Kidney (tissue), 14 donors: Measurements from ENCODE around the gene C2CD4D. TPM values are rescaled to one million over a fixed set of nuclear protein-coding genes. Genes with fewer than 3 reads are reported as not detected.
"Not testable (repeated sequence)": the region's sequence is repeated elsewhere in the genome, so short reads cannot be mapped to it uniquely, and the experiment has no call there.

Experiments used
- DNase-seq, 5 donors: peaks; one replicate each; pipeline ENCODE4 v3.0.0-alpha.2; 2013 to 2020
- FAIRE-seq: peaks from 2 replicates; lab custom pipeline; 2012; peaks lifted over from hg19 to GRCh38; lab: Jason Lieb, UNC
- H3K27ac ChIP-seq, 2 donors: one replicate each; pipeline ENCODE4 v1.7.0; 2013; ENCODE audit warnings: low read depth in 2 of 2, low read length in 2 of 2, inconsistent platforms in 1 of 2
- H3K27me3 ChIP-seq: one replicate; pipeline ENCODE4 v1.7.1; 2013; ENCODE audit warnings: low read length, inconsistent platforms; ENCODE audit not compliant: control insufficient read depth, insufficient read depth
- H3K36me3 ChIP-seq, 3 donors: one replicate each; pipeline versions ENCODE4 v1.7.0 to v1.7.1; 2013; ENCODE audit warnings: low read length in 3 of 3, control low read depth in 1 of 3, inconsistent platforms in 1 of 3; ENCODE audit not compliant: insufficient read depth in 3 of 3, control insufficient read depth in 2 of 3
- H3K4me1 ChIP-seq, 3 donors: one replicate each; pipeline versions ENCODE4 v1.7.0 to v1.7.1; 2013; ENCODE audit warnings: low read length in 3 of 3, inconsistent platforms in 1 of 3, low read depth in 1 of 3; ENCODE audit not compliant: control insufficient read depth in 2 of 3, insufficient read depth in 2 of 3
- H3K4me3 ChIP-seq, 3 donors: one replicate each; pipeline versions ENCODE4 v1.7.0 to v1.8.1; 2013; ENCODE audit warnings: low read length in 3 of 3, control low read depth in 1 of 3, inconsistent platforms in 1 of 3
- H3K9ac ChIP-seq, 3 donors: one replicate each; pipeline versions ENCODE4 v1.7.0 to v1.7.1; 2013; ENCODE audit warnings: low read length in 3 of 3, control low read depth in 1 of 3, inconsistent platforms in 1 of 3
- H3K9me3 ChIP-seq, 3 donors: one replicate each; pipeline versions ENCODE4 v1.7.0 to v1.7.1; 2013; ENCODE audit warnings: low read length in 3 of 3, control low read depth in 1 of 3, inconsistent platforms in 1 of 3; ENCODE audit not compliant: control insufficient read depth in 2 of 3, insufficient read depth in 1 of 3
- intact Hi-C: fragments of 100-400 bp; cut with DNase I; formaldehyde crosslinking; loops from one replicate; pipeline ENCODE4 v1.11.1; 2022
- polyA plus RNA-seq: library from polyadenylated mRNA; stranded (reverse); fragments of 350-450 nt; fragmentation: Illumina TruSeq; extraction: RNeasy Lipid Tissue Mini Kit (QIAGEN cat#74804); gene quantifications from one replicate; pipeline ENCODE4 v1.2.3, GENCODE V29; 2014; ENCODE audit warnings: low read depth, low replicate concordance; ENCODE audit not compliant: insufficient read depth
- total RNA-seq: library from RNA; stranded (reverse); fragmentation: NEBNext Ultra II Directional; extraction: Animal tissue kit (Norgen Biotek cat#: 25700); gene quantifications from one replicate; pipeline ENCODE4 v1.2.1, GENCODE V29; 2021
- TF ChIP-seq, protein P1 (sequence below): IDR thresholded peaks from 3 replicates; pipeline ENCODE4 v1.5.1; 2012; ENCODE audit warnings: mild to moderate bottlenecking, moderate library complexity, borderline replicate concordance; ENCODE audit not compliant: insufficient read depth; ENCODE audit errors: extremely low read depth
- donor health status: control.
- donor health status: control.
- donor health status: control.
- donor health status: control.
- donor health status: control.
- donor health status: DM: yes; HTN: yes; CAD: no.
- donor health status: Normal renal cell carcinoma (clear cell type).

Gene C2CD4D
- total and polyA plus RNA-seq, 2 donors from 2014 or later: 0.43 to 0.57 TPM

DNA sequence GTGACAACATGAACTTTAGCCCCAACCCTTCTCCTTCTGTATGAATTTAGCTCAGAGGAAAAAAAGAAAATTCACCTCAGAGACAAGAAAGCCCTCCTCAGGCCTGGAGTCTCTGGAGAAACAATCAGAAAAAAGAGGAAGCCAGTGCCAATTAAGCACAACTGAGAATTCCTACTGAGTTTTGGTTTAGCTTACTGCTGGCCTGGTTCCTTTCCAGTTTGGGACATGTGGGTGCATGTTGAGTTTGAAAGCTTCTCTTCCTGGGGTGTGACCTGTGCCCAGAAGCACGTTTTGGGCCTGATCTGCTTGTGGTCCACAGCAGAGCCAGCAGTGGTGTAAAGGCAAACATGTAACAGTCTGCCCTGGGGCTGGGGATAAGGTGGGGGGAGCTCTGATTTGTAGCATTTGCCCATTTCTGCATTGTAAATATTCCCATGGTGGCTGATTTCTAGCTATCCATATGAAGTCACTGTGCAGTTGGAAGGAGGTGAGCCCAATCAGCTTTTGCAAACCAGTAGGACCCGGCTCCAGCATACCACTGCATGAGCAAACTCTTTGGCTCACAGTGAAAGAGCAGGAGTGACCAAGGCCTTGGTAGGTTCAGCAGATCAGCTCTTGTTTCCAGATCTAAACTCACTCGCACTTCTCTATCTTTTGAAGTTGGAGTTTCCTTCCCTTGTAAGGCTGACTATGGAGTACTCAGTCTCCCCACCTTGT lies 18.6 kb upstream of the C2CD4D start:
- Histone ChIP-seq H3K9ac (no peak overlapping the region), H3K27me3 (no peaks in the 10 kb centered on the region), H3K36me3 (no peaks in the 10 kb centered on the region), H3K9me3 (no peaks in the 10 kb centered on the region), H3K4me3 (no peak overlapping the region), H3K4me1 (no peaks in the 10 kb centered on the region), H3K27ac (no peak overlapping the region)
- DNase-seq: peak in 1 of 5 donors; percentile 7
- no peak for FAIRE-seq
- TF ChIP-seq, protein P1, sequence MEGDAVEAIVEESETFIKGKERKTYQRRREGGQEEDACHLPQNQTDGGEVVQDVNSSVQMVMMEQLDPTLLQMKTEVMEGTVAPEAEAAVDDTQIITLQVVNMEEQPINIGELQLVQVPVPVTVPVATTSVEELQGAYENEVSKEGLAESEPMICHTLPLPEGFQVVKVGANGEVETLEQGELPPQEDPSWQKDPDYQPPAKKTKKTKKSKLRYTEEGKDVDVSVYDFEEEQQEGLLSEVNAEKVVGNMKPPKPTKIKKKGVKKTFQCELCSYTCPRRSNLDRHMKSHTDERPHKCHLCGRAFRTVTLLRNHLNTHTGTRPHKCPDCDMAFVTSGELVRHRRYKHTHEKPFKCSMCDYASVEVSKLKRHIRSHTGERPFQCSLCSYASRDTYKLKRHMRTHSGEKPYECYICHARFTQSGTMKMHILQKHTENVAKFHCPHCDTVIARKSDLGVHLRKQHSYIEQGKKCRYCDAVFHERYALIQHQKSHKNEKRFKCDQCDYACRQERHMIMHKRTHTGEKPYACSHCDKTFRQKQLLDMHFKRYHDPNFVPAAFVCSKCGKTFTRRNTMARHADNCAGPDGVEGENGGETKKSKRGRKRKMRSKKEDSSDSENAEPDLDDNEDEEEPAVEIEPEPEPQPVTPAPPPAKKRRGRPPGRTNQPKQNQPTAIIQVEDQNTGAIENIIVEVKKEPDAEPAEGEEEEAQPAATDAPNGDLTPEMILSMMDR: no peak
- intact Hi-C loops: no loop called here

DNA sequence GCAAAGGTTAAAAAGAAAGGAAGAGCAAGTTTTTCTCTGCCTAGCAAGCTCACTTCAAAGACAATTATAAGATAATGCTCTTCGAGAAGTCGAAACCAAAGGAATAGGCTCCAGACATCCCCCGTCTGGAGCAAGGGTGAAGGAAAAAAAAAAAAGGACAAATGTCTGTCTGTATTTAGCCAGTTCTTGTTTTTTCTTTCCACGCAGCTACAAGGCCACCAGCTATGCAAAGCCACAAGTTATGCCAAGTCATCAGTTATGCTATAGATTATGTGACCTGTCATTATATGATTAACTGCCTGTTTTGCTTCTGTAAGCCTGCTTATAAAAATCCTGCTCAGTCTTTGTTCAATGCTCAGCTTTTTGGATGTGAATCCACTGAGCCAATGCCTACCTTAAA lies 16.3 kb upstream of the C2CD4D start:
- H3K4me3 ChIP-seq: no peak overlapping the region
- TF ChIP-seq, protein P1: no peak
- H3K9ac ChIP-seq: no peak overlapping the region
- DNase-seq (no peak), FAIRE-seq (no peak)
- H3K36me3 ChIP-seq: no peaks in the 10 kb centered on the region
- intact Hi-C loops: no loop called here
- H3K9me3 ChIP-seq: no peaks in the 10 kb centered on the region
- H3K4me1 ChIP-seq: no peaks in the 10 kb centered on the region
- H3K27me3 ChIP-seq: no peaks in the 10 kb centered on the region
- no peak overlapping the region for H3K27ac ChIP-seq

DNA sequence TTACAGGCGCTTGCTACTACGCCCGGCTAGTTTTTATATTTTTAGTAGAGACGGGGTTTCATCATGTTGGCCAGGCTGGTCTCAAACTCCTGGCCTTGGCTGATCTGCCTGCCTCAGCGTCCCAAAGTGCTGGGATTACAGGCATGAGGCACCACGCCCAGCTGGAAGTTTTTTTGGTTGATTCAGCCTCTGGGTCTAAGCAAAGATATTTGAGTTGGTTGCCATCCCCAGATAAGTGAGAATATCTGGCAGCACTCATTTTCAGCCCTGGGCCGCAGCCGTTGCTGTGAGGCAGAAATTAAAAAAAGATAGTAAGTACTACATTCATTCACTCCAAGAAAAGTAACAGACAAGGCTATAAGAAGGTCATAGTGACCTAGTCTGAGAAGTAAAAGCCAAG lies 15.9 kb upstream of the C2CD4D start:
- H3K27ac ChIP-seq, H3K9me3 ChIP-seq, intact Hi-C loops, H3K9ac ChIP-seq, H3K4me1 ChIP-seq, H3K27me3 ChIP-seq, DNase-seq, H3K4me3 ChIP-seq, FAIRE-seq, H3K36me3 ChIP-seq: not testable (repeated sequence)

DNA sequence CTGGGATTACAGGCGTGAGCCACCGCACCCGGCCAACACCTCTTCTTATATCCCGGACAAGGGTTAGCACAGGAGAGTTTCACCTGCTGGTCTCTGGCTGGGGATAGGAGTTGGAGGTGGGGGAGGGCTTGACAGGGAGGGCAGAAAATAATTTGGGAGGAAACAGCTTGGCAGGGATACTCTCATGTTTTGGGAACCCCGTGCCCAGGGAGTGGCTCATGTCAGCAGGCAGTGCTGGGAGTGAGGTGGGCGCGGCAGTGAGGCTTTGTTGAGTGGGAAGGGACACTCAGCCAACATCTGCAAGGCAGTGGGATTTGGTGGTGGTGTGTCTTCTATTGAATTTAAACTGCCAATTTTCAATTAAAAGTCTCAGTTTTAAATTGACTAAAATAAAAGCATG lies 15.0 kb upstream of the C2CD4D start:
- no peak overlapping the region for H3K27ac ChIP-seq
- peak in 1 of 5 donors; percentile 16 for DNase-seq
- H3K36me3 ChIP-seq: no peaks in the 10 kb centered on the region
- H3K9me3 ChIP-seq: no peaks in the 10 kb centered on the region
- H3K27me3 ChIP-seq: no peaks in the 10 kb centered on the region
- intact Hi-C loops: no loop called here
- H3K4me3 ChIP-seq: no peak overlapping the region
- TF ChIP-seq, protein P1: no peak
- no peak overlapping the region for H3K9ac ChIP-seq
- no peak for FAIRE-seq
- H3K4me1 ChIP-seq: no peaks in the 10 kb centered on the region
